AG04449 (cell line): Measurements from ENCODE around the gene PIK3IP1.

ENCODE experiments used
- CTCF ChIA-PET: fragments of 350-600 bp; formaldehyde crosslinking; extraction: SDS; loops from one replicate; lab custom pipeline; 2021; ENCODE audit warnings: antibody characterized with exemption; lab: Yijun Ruan, JAX
- POLR2A ChIA-PET: fragments of 400-600, 350-600 bp; formaldehyde crosslinking; extraction: SDS; loops from one replicate; lab custom pipeline; 2020; ENCODE audit warnings: antibody characterized with exemption, inconsistent platforms; lab: Yijun Ruan, JAX
- DNase-seq: peaks from one replicate; pipeline ENCODE4 v3.0.0-alpha.2; 2010; ENCODE audit warnings: low read depth, low spot score
- H3K4me3 ChIP-seq: 2 replicates; pipeline ENCODE4 v1.5.1; 2011; ENCODE audit warnings: low read depth, mild to moderate bottlenecking, control low read depth, low read length
- CTCF ChIP-seq: IDR thresholded peaks from one replicate; pipeline ENCODE4 v1.5.1; 2011; ENCODE audit warnings: mild to moderate bottlenecking, moderate library complexity, low read length, control low read depth, inconsistent platforms; ENCODE audit not compliant: insufficient read depth; ENCODE audit errors: missing control alignments

PIK3IP1 gene

GRCh38 chr22:31278626-31279326 lies 13.5 kb downstream of the PIK3IP1 start:
- H3K4me3 ChIP-seq: no peak overlapping the region
- DNase-seq: no peak
- CTCF ChIA-PET: interaction anchor here (0.8 to 1.7 kb wide), 8 partner anchors 8 to 194 kb away, joined by 3 to 5 read pairs (median 4); partner anchors contain the start of gene PIK3IP1
- POLR2A ChIA-PET: interaction anchor here (0.8 kb wide), 1 partner anchor 13 kb away, joined by 4 read pairs; no protein-coding TSS in a partner anchor
- no peak for TF ChIP-seq CTCF

- TF ChIP-seq CTCF: no peak
- no peak overlapping the region for H3K4me3 ChIP-seq
- ChIA-PET POLR2A (no interaction called here), CTCF (interaction anchor here (0.9 to 1.0 kb wide), 3 partner anchors 14 to 67 kb away, joined by 3 to 4 read pairs (median 4); partner anchors contain the start of gene PIK3IP1)
- DNase-seq: no peak
Measured at GRCh38 chr22:31278151-31278621, 14.1 kb downstream of the PIK3IP1 start.

GRCh38 chr22:31277741-31278140 lies 14.5 kb downstream of the PIK3IP1 start:
- TF ChIP-seq CTCF: no peak
- POLR2A ChIA-PET: no interaction called here
- H3K4me3 ChIP-seq: no peak overlapping the region
- CTCF ChIA-PET: interaction anchor here (0.9 to 1.0 kb wide), 3 partner anchors 14 to 67 kb away, joined by 3 to 4 read pairs (median 4); partner anchors contain the start of gene PIK3IP1
- DNase-seq: no peak

GRCh38 chr22:31276426-31277167 lies 15.7 kb downstream of the PIK3IP1 start:
- TF ChIP-seq CTCF: no peak
- POLR2A ChIA-PET: no interaction called here
- H3K4me3 ChIP-seq: no peak overlapping the region
- CTCF ChIA-PET: no interaction called here
- DNase-seq: no peak

- ChIA-PET CTCF (interaction anchor here (4.6 to 10.8 kb wide), 5 partner anchors 8 to 166 kb away, joined by 41 to 285 read pairs (median 103); partner anchors contain the start of genes LIMK2 and SELENOM), POLR2A (no interaction called here)
- DNase-seq: no peak
- no peak for TF ChIP-seq CTCF
- no peak overlapping the region for H3K4me3 ChIP-seq
Measured at GRCh38 chr22:31275576-31275975, 16.7 kb downstream of the PIK3IP1 start.
